Panc1 (cell line): ENCODE data around the gene TRIM66. TPM values are rescaled to one million over a fixed set of nuclear protein-coding genes. Genes with fewer than 3 reads are reported as not detected.

Experiments used
- ATAC-seq: fragments of 200-7000 bp; cut with Tn5 transposase; 2 replicates; pipeline ENCODE4 v1.9.1; 2020; ENCODE audit warnings: mild to moderate bottlenecking, moderate library complexity
- BruUV-seq: library from RNA; stranded (reverse); fragments of 400-500 nt; replicated peaks from 2 replicates; lab custom pipeline; 2021; lab: Mats Ljungman, UMichigan
- CTCF ChIA-PET: fragments of 300-600 bp; sonication (Branson Sonifier 250); formaldehyde crosslinking; loops from one replicate; lab custom pipeline; 2022; ENCODE audit warnings: antibody characterized with exemption; lab: Charles Lee
- POLR2A ChIA-PET: fragments of 300-600 bp; sonication (Branson Sonifier 250); formaldehyde crosslinking; loops from one replicate; lab custom pipeline; 2022; ENCODE audit warnings: antibody characterized with exemption; lab: Charles Lee
- DNase-seq: peaks from one replicate; pipeline ENCODE4 v3.0.0-alpha.2; 2010; ENCODE audit warnings: low read depth, low spot score
- H3K27ac ChIP-seq: 2 replicates; pipeline ENCODE4 v1.5.1; 2011; ENCODE audit warnings: mild to moderate bottlenecking, low read length, inconsistent platforms
- H3K27me3 ChIP-seq: fragments of 200-500 bp; sonication (Bioruptor generic); 2 replicates; pipeline ENCODE4 v1.6.0; 2014; ENCODE audit warnings: low read length, inconsistent platforms; ENCODE audit not compliant: control insufficient read depth, insufficient read depth
- H3K36me3 ChIP-seq: fragments of 200-500 bp; sonication (Bioruptor generic); 2 replicates; pipeline ENCODE4 v1.5.1; 2014; ENCODE audit warnings: inconsistent platforms, mild to moderate bottlenecking, low read length, moderate library complexity; ENCODE audit not compliant: control insufficient read depth, insufficient read depth
- H3K4me1 ChIP-seq: 2 replicates; pipeline ENCODE4 v1.5.1; 2011; ENCODE audit warnings: inconsistent platforms, mild to moderate bottlenecking, low read length, moderate library complexity; ENCODE audit not compliant: control insufficient read depth, insufficient read depth
- H3K4me3 ChIP-seq, 2 experiments: 2 replicates each; pipeline ENCODE4 v1.5.1; 2011 to 2012; ENCODE audit warnings: low read depth in 2 of 2, low read length in 2 of 2, mild to moderate bottlenecking in 2 of 2, inconsistent platforms in 1 of 2, moderate library complexity in 1 of 2
- H3K9me3 ChIP-seq: fragments of 200-500 bp; sonication (Bioruptor generic); 2 replicates; pipeline ENCODE4 v1.5.1; 2014; ENCODE audit warnings: low read depth, mild to moderate bottlenecking, inconsistent platforms, low read length, moderate library complexity; ENCODE audit not compliant: control insufficient read depth, insufficient read depth
- POLR2AphosphoS5 ChIP-seq: IDR thresholded peaks from 2 replicates; pipeline ENCODE4 v1.6.1; 2012; ENCODE audit warnings: mild to moderate bottlenecking, low read depth, low read length, moderate library complexity
- REST ChIP-seq, 2 experiments: IDR thresholded peaks; 2 replicates each; pipeline ENCODE4 v1.6.1; 2011 to 2012; ENCODE audit warnings: low read depth in 2 of 2, control low read depth in 1 of 2, low read length in 1 of 2, mild to moderate bottlenecking in 1 of 2, moderate library complexity in 1 of 2; ENCODE audit not compliant: insufficient read depth in 1 of 2
- SIN3A ChIP-seq: IDR thresholded peaks from 2 replicates; pipeline ENCODE4 v1.6.1; 2012; ENCODE audit warnings: low read depth, mild to moderate bottlenecking, low read length, moderate library complexity, borderline replicate concordance; ENCODE audit not compliant: insufficient read depth
- TCF7L2 ChIP-seq: IDR thresholded peaks from 2 replicates; pipeline ENCODE4 v1.6.1; 2011; ENCODE audit warnings: mild to moderate bottlenecking, low read depth, low read length, inconsistent platforms
- in situ Hi-C: cut with HindIII; loops from 2 replicates; pipeline ENCODE4 v1.10.0; 2016; ENCODE audit warnings: low sequenced_read_pairs, low pct_unique_long_range_greater_than_20kb
- intact Hi-C: fragments of 100-400 bp; cut with micrococcal nuclease; formaldehyde crosslinking; loops from one replicate; pipeline ENCODE4 v1.10.0; 2022; ENCODE audit not compliant: unreplicated experiment
- total RNA-seq: library from RNA; stranded (reverse); gene quantifications from one replicate; pipeline ENCODE4 v1.2.1, GENCODE V29; 2021; ENCODE audit not compliant: unreplicated experiment
- TF ChIP-seq, protein P1 (sequence below): fragments of 450-650 bp; IDR thresholded peaks from 2 replicates; pipeline ENCODE4 v1.5.1; 2017; ENCODE audit warnings: mild to moderate bottlenecking

TRIM66 gene
- total RNA-seq, 1 experiment from 2014 or later, result 30.4 TPM

DNA sequence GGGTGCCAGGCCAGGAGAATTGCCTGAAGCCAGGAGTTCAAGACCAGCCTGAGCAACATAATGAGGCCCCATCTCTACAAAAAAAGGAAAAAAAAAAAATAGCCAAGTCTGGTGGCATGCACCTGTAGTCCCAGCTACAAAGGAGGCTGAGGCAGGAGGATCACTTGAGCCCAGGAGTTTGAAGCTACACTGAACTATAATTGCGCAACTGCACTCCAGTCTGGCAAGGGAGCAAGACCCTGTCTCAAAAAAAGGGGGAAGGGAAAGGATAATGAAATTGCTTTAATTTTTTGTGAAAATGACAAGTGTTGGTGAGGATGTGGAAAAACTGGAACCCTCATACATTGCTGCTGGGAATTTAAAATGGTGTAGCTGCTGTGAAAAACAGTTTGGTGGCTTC, 107.7 kb downstream of the TRIM66 start:
- Histone ChIP-seq H3K4me1 (no peaks in the 10 kb centered on the region), H3K36me3 (no peaks in the 10 kb centered on the region), H3K4me3 (no peak overlapping the region), H3K9me3 (no peaks in the 10 kb centered on the region), H3K27me3 (peaks cover 6% of the 10 kb centered on the region), H3K27ac (no peak overlapping the region)
- ChIA-PET CTCF (interaction anchor here (0.6 kb wide), 1 partner anchor 308 kb away, joined by 3 read pairs; no protein-coding TSS in a partner anchor), POLR2A (no interaction called here)
- ATAC-seq, result no peak
- in situ Hi-C loops, result no loop called here
- no TSS peak for BruUV-seq
- TF ChIP-seq TCF7L2 (no peak), REST (IDR thresholded peaks at IDR 0.05; ENCODE audit: insufficient read depth in 1 of 2, low read depth in 2 of 2, low read length in 1 of 2) (no peak), SIN3A (no peak), POLR2AphosphoS5 (no peak)
- TF ChIP-seq, protein P1, sequence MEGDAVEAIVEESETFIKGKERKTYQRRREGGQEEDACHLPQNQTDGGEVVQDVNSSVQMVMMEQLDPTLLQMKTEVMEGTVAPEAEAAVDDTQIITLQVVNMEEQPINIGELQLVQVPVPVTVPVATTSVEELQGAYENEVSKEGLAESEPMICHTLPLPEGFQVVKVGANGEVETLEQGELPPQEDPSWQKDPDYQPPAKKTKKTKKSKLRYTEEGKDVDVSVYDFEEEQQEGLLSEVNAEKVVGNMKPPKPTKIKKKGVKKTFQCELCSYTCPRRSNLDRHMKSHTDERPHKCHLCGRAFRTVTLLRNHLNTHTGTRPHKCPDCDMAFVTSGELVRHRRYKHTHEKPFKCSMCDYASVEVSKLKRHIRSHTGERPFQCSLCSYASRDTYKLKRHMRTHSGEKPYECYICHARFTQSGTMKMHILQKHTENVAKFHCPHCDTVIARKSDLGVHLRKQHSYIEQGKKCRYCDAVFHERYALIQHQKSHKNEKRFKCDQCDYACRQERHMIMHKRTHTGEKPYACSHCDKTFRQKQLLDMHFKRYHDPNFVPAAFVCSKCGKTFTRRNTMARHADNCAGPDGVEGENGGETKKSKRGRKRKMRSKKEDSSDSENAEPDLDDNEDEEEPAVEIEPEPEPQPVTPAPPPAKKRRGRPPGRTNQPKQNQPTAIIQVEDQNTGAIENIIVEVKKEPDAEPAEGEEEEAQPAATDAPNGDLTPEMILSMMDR, result no peak
- no peak for DNase-seq
- intact Hi-C loops, result no loop called here

GRCh38 chr11:8573777-8574176, 108.7 kb downstream of the TRIM66 start:
- ATAC-seq (no peak), DNase-seq (no peak)
- POLR2A ChIA-PET, result interaction anchor here (0.6 to 0.7 kb wide), 2 partner anchors 104 to 245 kb away, joined by 10 read pairs; no protein-coding TSS in a partner anchor
- Histone ChIP-seq H3K4me1 (no peaks in the 10 kb centered on the region), H3K27me3 (peaks cover 8% of the 10 kb centered on the region), H3K36me3 (no peaks in the 10 kb centered on the region), H3K9me3 (no peaks in the 10 kb centered on the region), H3K4me3 (no peak overlapping the region), H3K27ac (no peak overlapping the region)
- intact Hi-C loops (no loop called here), in situ Hi-C loops (no loop called here)
- CTCF ChIA-PET, result no interaction called here
- no TSS peak for BruUV-seq
- no peak for TF ChIP-seq POLR2AphosphoS5
- TF ChIP-seq, protein P1, result no peak
- TF ChIP-seq TCF7L2, result no peak
- TF ChIP-seq SIN3A, result no peak
- no peak for TF ChIP-seq REST (IDR thresholded peaks at IDR 0.05; ENCODE audit: insufficient read depth in 1 of 2, low read depth in 2 of 2, low read length in 1 of 2)
